Vagina (tissue), 2 donors: ENCODE data around the gene SRRM1. TPM values are rescaled to one million over a fixed set of nuclear protein-coding genes. Genes with fewer than 3 reads are reported as not detected.
A peak's percentile ranks its signal among the peaks of the same experiment; 100 is the strongest.
"Not testable (repeated sequence)": the region's sequence is repeated elsewhere in the genome, so short reads cannot be mapped to it uniquely, and the experiment has no call there.

ENCODE experiments used
- DNase-seq, 2 donors: peaks; one replicate each; pipeline ENCODE4 v3.0.0-alpha.2; 2017; ENCODE audit errors: extremely low spot score in 2 of 2
- H3K27ac ChIP-seq: fragments of 200-600 bp; sonication (generic); one replicate; pipeline ENCODE4 v1.5.1; 2019
- H3K27me3 ChIP-seq: fragments of 200-600 bp; sonication (generic); one replicate; pipeline ENCODE4 v1.5.1; 2019
- H3K36me3 ChIP-seq, 2 donors: fragments of 200-600 bp; sonication (generic); one replicate each; pipeline ENCODE4 v1.5.1; 2017 to 2019
- H3K4me1 ChIP-seq: fragments of 200-600 bp; sonication (generic); one replicate; pipeline ENCODE4 v1.5.1; 2019
- H3K4me3 ChIP-seq, 2 donors: fragments of 200-600 bp; sonication (generic); 1 replicate in 1 of 2; 2 replicates in 1 of 2; pipeline ENCODE4 v1.5.1; 2016 to 2019
- H3K9me3 ChIP-seq: fragments of 200-600 bp; sonication (generic); one replicate; pipeline ENCODE4 v1.5.1; 2019
- POLR2A ChIP-seq, 2 donors: fragments of 450-650 bp; IDR thresholded peaks; one replicate each; pipeline ENCODE4 v1.6.1; 2017; ENCODE audit warnings: antibody characterized with exemption in 2 of 2, mild to moderate bottlenecking in 2 of 2, moderate library complexity in 2 of 2
- POLR2AphosphoS5 ChIP-seq, 2 donors: sonication (generic); formaldehyde crosslinking; IDR thresholded peaks; one replicate each; pipeline ENCODE4 v1.9.0; 2017; ENCODE audit warnings: antibody characterized with exemption in 2 of 2, mild to moderate bottlenecking in 2 of 2, low read depth in 1 of 2; ENCODE audit not compliant: insufficient read depth in 1 of 2
- intact Hi-C: fragments of 100-400 bp; cut with DNase I; formaldehyde crosslinking; loops from one replicate; pipeline ENCODE4 v1.15.1; 2023
- small RNA-seq: library from RNA; depleted of rRNA; stranded (forward); fragments of <200 nt; gene quantifications from one replicate; pipeline ENCODE3, GENCODE V24; 2016
- total RNA-seq: library from RNA; depleted of rRNA; stranded (reverse); fragments of >200 nt; gene quantifications from one replicate; pipeline ENCODE4 v1.2.3, GENCODE V29; 2016
- TF ChIP-seq, protein P1 (sequence below), 3 experiments: fragments of 450-650 bp in 2 of 3; fragments of 200-600 bp in 1 of 3; sonication (generic) in 1 of 3; IDR thresholded peaks; one replicate each; pipeline ENCODE4 v1.5.1; 2017 to 2019; ENCODE audit warnings: antibody characterized with exemption in 3 of 3, mild to moderate bottlenecking in 2 of 3, moderate library complexity in 2 of 3

The SRRM1 gene
- total RNA-seq, 1 donor from 2014 or later, result 93.1 TPM

DNA sequence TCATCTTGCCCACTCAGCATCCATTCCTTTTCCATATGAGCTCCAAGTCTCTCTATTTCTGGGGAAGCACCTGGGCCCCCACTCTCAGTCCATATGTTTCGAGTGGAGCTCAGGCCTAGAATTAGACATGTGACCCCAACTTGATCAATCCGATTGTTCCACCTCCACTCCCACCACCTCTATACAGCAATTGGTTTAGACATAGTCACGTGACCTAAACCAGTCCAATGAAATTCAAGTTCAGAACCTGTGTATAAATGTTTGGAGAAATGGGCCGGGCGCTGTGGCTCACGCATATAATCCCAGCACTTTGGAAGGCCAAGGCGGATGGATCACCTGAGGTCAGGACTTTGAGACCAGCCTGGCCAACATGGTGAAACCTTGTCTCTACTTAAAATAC lies 72.6 kb downstream of the SRRM1 start:
- H3K27ac ChIP-seq, result no peak overlapping the region
- peaks cover 16% of the 10 kb centered on the region for H3K4me1 ChIP-seq
- H3K36me3 ChIP-seq, result no peaks in the 10 kb centered on the region
- TF ChIP-seq, protein P1, sequence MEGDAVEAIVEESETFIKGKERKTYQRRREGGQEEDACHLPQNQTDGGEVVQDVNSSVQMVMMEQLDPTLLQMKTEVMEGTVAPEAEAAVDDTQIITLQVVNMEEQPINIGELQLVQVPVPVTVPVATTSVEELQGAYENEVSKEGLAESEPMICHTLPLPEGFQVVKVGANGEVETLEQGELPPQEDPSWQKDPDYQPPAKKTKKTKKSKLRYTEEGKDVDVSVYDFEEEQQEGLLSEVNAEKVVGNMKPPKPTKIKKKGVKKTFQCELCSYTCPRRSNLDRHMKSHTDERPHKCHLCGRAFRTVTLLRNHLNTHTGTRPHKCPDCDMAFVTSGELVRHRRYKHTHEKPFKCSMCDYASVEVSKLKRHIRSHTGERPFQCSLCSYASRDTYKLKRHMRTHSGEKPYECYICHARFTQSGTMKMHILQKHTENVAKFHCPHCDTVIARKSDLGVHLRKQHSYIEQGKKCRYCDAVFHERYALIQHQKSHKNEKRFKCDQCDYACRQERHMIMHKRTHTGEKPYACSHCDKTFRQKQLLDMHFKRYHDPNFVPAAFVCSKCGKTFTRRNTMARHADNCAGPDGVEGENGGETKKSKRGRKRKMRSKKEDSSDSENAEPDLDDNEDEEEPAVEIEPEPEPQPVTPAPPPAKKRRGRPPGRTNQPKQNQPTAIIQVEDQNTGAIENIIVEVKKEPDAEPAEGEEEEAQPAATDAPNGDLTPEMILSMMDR (IDR thresholded peaks at IDR 0.05), result no peak
- TF ChIP-seq POLR2AphosphoS5 (IDR thresholded peaks at IDR 0.05; ENCODE audit: insufficient read depth in 1 of 2, low read depth in 1 of 2) (no peak), POLR2A (IDR thresholded peaks at IDR 0.05) (no peak)
- no peaks in the 10 kb centered on the region for H3K9me3 ChIP-seq
- no peak for DNase-seq
- H3K27me3 ChIP-seq, result no peaks in the 10 kb centered on the region
- no peak overlapping the region for H3K4me3 ChIP-seq
- intact Hi-C loops, result no loop called here

- no peak overlapping the region for H3K27ac ChIP-seq
- intact Hi-C loops, result no loop called here
- no peak overlapping the region for H3K4me3 ChIP-seq
- DNase-seq, result no peak
- no peaks in the 10 kb centered on the region for H3K9me3 ChIP-seq
- H3K36me3 ChIP-seq, result no peaks in the 10 kb centered on the region
- peaks cover 21% of the 10 kb centered on the region for H3K4me1 ChIP-seq
- H3K27me3 ChIP-seq, result no peaks in the 10 kb centered on the region
- TF ChIP-seq POLR2A (IDR thresholded peaks at IDR 0.05), result no peak
- TF ChIP-seq POLR2AphosphoS5 (IDR thresholded peaks at IDR 0.05; ENCODE audit: insufficient read depth in 1 of 2, low read depth in 1 of 2), result no peak
- TF ChIP-seq, protein P1 (IDR thresholded peaks at IDR 0.05), result no peak
Measured at GRCh38 chr1:24717887-24718650, 75.0 kb downstream of the SRRM1 start.

DNA sequence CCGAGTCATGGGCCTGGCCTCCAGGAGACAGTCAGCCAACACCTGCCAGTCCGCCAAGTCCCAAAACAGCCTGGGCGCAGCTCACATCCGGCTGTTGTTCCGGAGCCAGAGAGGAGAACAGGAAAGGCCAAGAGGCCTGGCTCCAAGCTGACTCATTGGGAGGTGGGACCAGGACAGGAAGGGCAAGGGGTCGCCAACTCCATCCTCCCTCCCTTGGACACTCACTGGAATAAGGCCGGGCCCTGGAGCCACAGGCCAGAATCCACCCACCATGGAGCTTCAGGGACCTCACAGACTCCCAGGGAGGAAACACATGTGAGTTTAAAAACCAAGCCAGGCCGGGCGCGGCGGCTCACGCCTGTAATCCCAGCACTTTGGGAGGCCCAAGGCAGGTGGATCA lies 77.0 kb downstream of the SRRM1 start:
- intact Hi-C loops, result no loop called here

GRCh38 chr1:24721533-24721932 lies 78.4 kb downstream of the SRRM1 start:
- no peak overlapping the region for H3K4me3 ChIP-seq
- no peak overlapping the region for H3K27ac ChIP-seq
- H3K27me3 ChIP-seq, result no peaks in the 10 kb centered on the region
- TF ChIP-seq, protein P1 (IDR thresholded peaks at IDR 0.05), result no peak
- TF ChIP-seq POLR2A (IDR thresholded peaks at IDR 0.05) (no peak), POLR2AphosphoS5 (IDR thresholded peaks at IDR 0.05; ENCODE audit: insufficient read depth in 1 of 2, low read depth in 1 of 2) (no peak)
- peaks cover 21% of the 10 kb centered on the region for H3K4me1 ChIP-seq
- DNase-seq, result no peak
- H3K9me3 ChIP-seq, result no peaks in the 10 kb centered on the region
- no peaks in the 10 kb centered on the region for H3K36me3 ChIP-seq
- intact Hi-C loops, result no loop called here

More for the DNA sequence above, 77.0 kb downstream of the SRRM1 start:
- peak in 1 of 2 donors; percentile 94 for DNase-seq
- TF ChIP-seq POLR2AphosphoS5 (IDR thresholded peaks at IDR 0.05; ENCODE audit: insufficient read depth in 1 of 2, low read depth in 1 of 2) (peak; percentile 75 to 83), POLR2A (IDR thresholded peaks at IDR 0.05) (no peak)
- TF ChIP-seq, protein P1 (IDR thresholded peaks at IDR 0.05), result no peak
- Histone ChIP-seq H3K9me3 (no peaks in the 10 kb centered on the region), H3K27me3 (no peaks in the 10 kb centered on the region), H3K4me3 (no peak overlapping the region), H3K36me3 (no peaks in the 10 kb centered on the region), H3K27ac (peak overlapping the region; percentile 36), H3K4me1 (peaks cover 21% of the 10 kb centered on the region)

DNA sequence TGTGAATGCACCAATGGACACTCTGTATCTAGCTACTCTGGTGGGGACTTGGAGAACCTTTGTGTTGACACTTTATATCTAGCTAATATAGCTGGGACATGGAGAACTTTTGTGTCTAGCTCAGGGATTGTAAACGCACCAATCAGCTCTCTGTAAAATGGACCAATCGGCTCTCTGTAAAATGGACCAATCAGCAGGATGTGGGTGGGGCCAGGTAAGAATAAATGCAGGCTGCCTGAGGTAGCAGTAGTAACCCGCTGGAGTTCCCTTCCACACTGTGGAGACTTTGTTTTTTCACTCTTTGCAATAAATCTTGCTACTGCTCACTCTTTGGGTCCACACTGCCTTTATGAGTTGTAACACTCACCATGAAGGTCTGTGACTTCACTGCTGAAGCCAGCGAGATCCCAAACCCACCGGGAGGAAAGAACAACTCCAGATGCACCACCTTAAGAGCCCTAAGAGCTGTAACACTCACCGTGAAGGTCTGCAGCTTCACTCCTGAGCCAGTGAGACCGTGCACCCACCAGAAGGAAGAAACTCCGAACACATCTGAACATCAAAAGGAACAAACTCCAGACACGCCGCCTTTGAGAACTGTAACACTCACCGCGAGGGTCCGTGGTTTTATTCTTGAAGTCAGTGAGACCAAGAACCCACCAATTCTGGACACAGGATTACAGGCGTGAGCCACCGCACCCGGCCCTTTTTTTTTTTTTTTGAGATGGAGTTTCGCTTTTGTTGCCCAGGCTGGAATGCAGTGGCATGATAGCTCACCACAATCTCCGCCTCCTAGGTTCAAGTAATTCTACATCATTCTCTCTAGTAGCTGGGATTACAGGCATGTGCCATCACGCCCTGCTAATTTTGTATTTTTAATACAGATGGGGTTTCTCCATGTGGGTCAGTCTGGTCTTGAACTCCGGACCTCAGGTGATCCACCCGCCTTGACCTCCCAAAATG lies 79.3 kb downstream of the SRRM1 start:
- peaks cover 29% of the 10 kb centered on the region for H3K4me1 ChIP-seq
- intact Hi-C loops, H3K27me3 ChIP-seq, DNase-seq, H3K4me3 ChIP-seq, H3K27ac ChIP-seq, H3K36me3 ChIP-seq, H3K9me3 ChIP-seq: not testable (repeated sequence)

Small RNA genes within 50 kb of the gene (small RNA-seq; reads per million reads assigned to genes)
- not detected for gene RF00019

Other genes starting within 250 kb of the SRRM1 start
- gene STPG1, start 229.5 kb upstream of the SRRM1 start, total RNA-seq, result 4.2 TPM
- gene NIPAL3, start 227.5 kb upstream of the SRRM1 start, total RNA-seq, result 21.1 TPM
- 11.3 TPM for gene RCAN3, start 140.5 kb upstream of the SRRM1 start, total RNA-seq
- 0.25 TPM for gene NCMAP, start 87.2 kb upstream of the SRRM1 start, total RNA-seq
- gene CLIC4, start 102.1 kb downstream of the SRRM1 start, total RNA-seq, result 164 TPM